Transverse colon (tissue), 4 donors: ENCODE data around the gene DOCK2. TPM values are rescaled to one million over a fixed set of nuclear protein-coding genes. Genes with fewer than 3 reads are reported as not detected.

Experiments used
- DNase-seq: peaks from one replicate; pipeline ENCODE4 v3.0.0-alpha.2; 2019
- H3K27ac ChIP-seq, 4 donors: fragments of 200-600 bp; sonication (generic); 2 replicates each; pipeline ENCODE4 v1.5.1; 2016 to 2018; ENCODE audit warnings: inconsistent platforms in 4 of 4
- H3K27me3 ChIP-seq: fragments of 200-600 bp; sonication (generic); 2 replicates; pipeline ENCODE4 v1.5.1; 2017; ENCODE audit warnings: inconsistent platforms
- H3K36me3 ChIP-seq, 4 donors: fragments of 200-600 bp; sonication (generic); 2 replicates each; pipeline ENCODE4 v1.5.1; 2017 to 2019; ENCODE audit warnings: inconsistent platforms in 4 of 4
- H3K4me1 ChIP-seq, 4 donors: fragments of 200-600 bp; sonication (generic); 2 replicates each; pipeline ENCODE4 v1.5.1; 2017 to 2020; ENCODE audit warnings: inconsistent platforms in 4 of 4
- H3K4me3 ChIP-seq, 4 donors: fragments of 200-600 bp; sonication (generic); 1 replicate in 1 of 4; 2 replicates in 3 of 4; pipeline versions ENCODE4 v1.5.1 to v1.6.1; 2017 to 2019; ENCODE audit warnings: inconsistent platforms in 4 of 4
- H3K9me3 ChIP-seq, 2 donors: fragments of 200-600 bp; sonication (generic); 2 replicates each; pipeline ENCODE4 v1.5.1; 2017 to 2019; ENCODE audit warnings: inconsistent platforms in 2 of 2
- EP300 ChIP-seq: sonication (generic); formaldehyde crosslinking; IDR thresholded peaks from one replicate; pipeline ENCODE4 v1.6.1; 2017; ENCODE audit warnings: antibody characterized with exemption, low read depth
- POLR2A ChIP-seq: fragments of 450-650 bp; IDR thresholded peaks from one replicate; pipeline ENCODE4 v1.6.1; 2016; ENCODE audit warnings: antibody characterized with exemption, mild to moderate bottlenecking, moderate library complexity
- POLR2AphosphoS5 ChIP-seq, 3 donors: sonication (generic); formaldehyde crosslinking; IDR thresholded peaks; one replicate each; pipeline ENCODE4 v1.6.1; 2016; ENCODE audit warnings: antibody characterized with exemption in 3 of 3
- WGBS, 2 donors: methylation state at CpG; one replicate each; pipeline ENCODE4 v1.1.5; 2018; ENCODE audit warnings: low coverage in 1 of 2; 5-methylcytosine and 5-hydroxymethylcytosine counted together
- in situ Hi-C, 4 donors: fragments of 200-750 bp; cut with MboI; loops; one replicate each; pipeline versions ENCODE4 v1.15.0 to v1.15.1; 2017; ENCODE audit warnings: low sequenced_read_pairs in 3 of 4, low pct_ligation_motif_present in 1 of 4, low pct_unique_long_range_greater_than_20kb in 1 of 4
- intact Hi-C: fragments of 100-400 bp; cut with DNase I; formaldehyde crosslinking; loops from one replicate; pipeline ENCODE4 v1.15.1; 2023; ENCODE audit warnings: low total_unique reads
- total RNA-seq, 4 donors: library from RNA; depleted of rRNA; stranded (reverse); fragments of >200 nt; gene quantifications; one replicate each; pipeline ENCODE4 v1.1.0, GENCODE V29; 2016
- TF ChIP-seq, protein P1 (sequence below), 5 experiments: fragments of 200-600 bp in 3 of 5; fragments of 450-650 bp in 2 of 5; sonication (generic) in 3 of 5; IDR thresholded peaks; 1 replicate in 2 of 5; 2 replicates in 3 of 5; pipeline ENCODE4 v1.5.1; 2016 to 2017; ENCODE audit warnings: antibody characterized with exemption in 5 of 5, inconsistent platforms in 3 of 5, mild to moderate bottlenecking in 2 of 5, moderate library complexity in 1 of 5

Gene DOCK2
- total RNA-seq, 4 donors from 2014 or later: 8.3 to 24.0 (median 14.3) TPM

DNA sequence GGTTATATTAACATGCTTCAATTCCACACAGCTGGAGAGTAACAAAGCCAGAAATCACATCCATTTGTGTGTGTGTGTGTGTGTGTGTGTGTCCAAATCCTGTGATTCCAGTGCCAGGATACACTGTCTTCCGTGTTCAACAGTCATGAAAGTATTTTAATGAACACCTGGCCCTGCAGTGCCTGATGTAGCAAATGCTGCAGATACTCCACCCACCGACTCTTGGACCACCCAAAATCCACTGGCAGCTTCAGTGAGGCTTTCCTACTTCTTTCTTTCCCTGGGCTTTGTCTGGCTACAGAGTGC lies 356.4 kb downstream of the DOCK2 start:
- Histone ChIP-seq H3K27ac (no peak overlapping the region), H3K4me3 (no peak overlapping the region), H3K4me1 (no peaks in the 10 kb centered on the region), H3K9me3 (no peaks in the 10 kb centered on the region), H3K27me3 (no peaks in the 10 kb centered on the region), H3K36me3 (no peaks in the 10 kb centered on the region)
- 39 to 48% methylated on average over 2 of the region's 2 CpGs for WGBS, 2 donors
- no peak for DNase-seq
- TF ChIP-seq POLR2AphosphoS5 (IDR thresholded peaks at IDR 0.05) (no peak), EP300 (no peak), POLR2A (no peak)
- TF ChIP-seq, protein P1, sequence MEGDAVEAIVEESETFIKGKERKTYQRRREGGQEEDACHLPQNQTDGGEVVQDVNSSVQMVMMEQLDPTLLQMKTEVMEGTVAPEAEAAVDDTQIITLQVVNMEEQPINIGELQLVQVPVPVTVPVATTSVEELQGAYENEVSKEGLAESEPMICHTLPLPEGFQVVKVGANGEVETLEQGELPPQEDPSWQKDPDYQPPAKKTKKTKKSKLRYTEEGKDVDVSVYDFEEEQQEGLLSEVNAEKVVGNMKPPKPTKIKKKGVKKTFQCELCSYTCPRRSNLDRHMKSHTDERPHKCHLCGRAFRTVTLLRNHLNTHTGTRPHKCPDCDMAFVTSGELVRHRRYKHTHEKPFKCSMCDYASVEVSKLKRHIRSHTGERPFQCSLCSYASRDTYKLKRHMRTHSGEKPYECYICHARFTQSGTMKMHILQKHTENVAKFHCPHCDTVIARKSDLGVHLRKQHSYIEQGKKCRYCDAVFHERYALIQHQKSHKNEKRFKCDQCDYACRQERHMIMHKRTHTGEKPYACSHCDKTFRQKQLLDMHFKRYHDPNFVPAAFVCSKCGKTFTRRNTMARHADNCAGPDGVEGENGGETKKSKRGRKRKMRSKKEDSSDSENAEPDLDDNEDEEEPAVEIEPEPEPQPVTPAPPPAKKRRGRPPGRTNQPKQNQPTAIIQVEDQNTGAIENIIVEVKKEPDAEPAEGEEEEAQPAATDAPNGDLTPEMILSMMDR (IDR thresholded peaks at IDR 0.05): no peak
- in situ Hi-C loops: no loop called here
- intact Hi-C loops: no loop called here

DNA sequence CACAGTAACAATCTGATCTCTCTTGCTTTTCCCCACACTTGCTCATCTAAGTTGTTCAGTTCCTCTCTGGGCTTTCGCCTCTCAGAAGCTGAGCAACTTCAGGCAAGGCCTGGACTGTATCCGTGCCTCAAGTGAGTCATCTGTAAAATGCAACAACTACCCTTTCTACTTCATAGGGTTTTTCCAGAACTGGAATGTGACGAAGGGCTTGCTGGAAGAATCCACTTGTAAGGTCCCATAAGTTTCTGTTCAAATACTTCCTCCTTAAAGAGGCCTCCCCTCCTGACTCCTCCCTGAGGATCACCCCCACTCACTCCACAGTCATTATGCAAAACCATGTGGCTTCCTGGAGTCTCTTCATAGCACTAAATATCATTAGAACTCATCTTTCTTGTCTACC lies 360.7 kb downstream of the DOCK2 start:
- Histone ChIP-seq H3K27me3 (no peaks in the 10 kb centered on the region), H3K36me3 (no peaks in the 10 kb centered on the region), H3K27ac (no peak overlapping the region), H3K4me3 (no peak overlapping the region), H3K4me1 (no peaks in the 10 kb centered on the region), H3K9me3 (no peaks in the 10 kb centered on the region)
- intact Hi-C loops (no loop called here), in situ Hi-C loops (no loop called here)
- 85% methylated on average over 2 to 3 of the region's 3 CpGs for WGBS, 2 donors
- TF ChIP-seq EP300 (no peak), POLR2A (no peak), POLR2AphosphoS5 (IDR thresholded peaks at IDR 0.05) (no peak)
- TF ChIP-seq, protein P1 (IDR thresholded peaks at IDR 0.05): no peak
- no peak for DNase-seq

DNA sequence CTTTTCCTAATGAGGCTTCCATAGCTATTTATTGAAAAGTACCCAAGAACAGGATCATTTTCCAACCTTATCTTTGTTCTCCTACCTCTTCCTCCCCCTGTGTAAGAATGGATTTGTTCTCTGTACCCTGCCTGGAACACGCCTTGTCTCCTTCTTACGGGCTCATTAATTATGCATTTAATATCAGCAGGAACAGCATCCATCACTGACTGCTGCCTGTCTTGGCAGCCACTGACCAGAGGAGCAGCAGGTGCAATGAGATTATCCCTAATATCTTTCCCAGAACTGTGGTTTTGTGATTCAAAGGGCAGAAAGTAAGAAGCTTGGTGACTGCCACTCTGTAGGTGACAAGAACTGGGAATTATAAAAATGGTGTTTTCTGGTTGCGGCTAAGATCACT lies 362.5 kb downstream of the DOCK2 start:
- WGBS, 2 donors: 88 to 100% methylated on average over 1 to 3 of the region's 3 CpGs
- Histone ChIP-seq H3K4me1 (no peaks in the 10 kb centered on the region), H3K27ac (no peak overlapping the region), H3K36me3 (no peaks in the 10 kb centered on the region), H3K27me3 (no peaks in the 10 kb centered on the region), H3K9me3 (no peaks in the 10 kb centered on the region), H3K4me3 (no peak overlapping the region)
- in situ Hi-C loops: no loop called here
- intact Hi-C loops: no loop called here
- DNase-seq: no peak
- no peak for TF ChIP-seq POLR2AphosphoS5 (IDR thresholded peaks at IDR 0.05)
- TF ChIP-seq EP300: no peak
- TF ChIP-seq, protein P1 (IDR thresholded peaks at IDR 0.05): no peak
- no peak for TF ChIP-seq POLR2A

DNA sequence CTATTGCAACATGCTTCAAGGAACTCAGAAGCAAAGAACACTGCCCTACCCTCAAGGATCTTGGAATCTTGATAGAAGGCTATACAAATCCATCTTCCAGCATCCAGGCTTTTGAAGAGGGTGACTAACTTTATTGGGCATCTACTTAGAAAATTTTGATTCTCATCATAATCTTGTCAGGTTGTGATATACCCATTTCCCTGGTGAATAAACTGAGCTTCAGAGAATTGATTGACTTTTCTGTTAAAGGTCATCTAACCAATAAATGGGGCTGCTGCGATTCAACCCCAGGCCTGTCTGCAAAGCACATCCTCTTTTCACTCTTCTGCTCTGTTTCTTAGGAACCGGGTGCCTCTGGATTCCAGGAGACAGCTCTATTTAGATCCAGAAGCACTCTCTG lies 363.1 kb downstream of the DOCK2 start:
- intact Hi-C loops: no loop called here
- in situ Hi-C loops: no loop called here
- DNase-seq: no peak
- no peak overlapping the region for H3K4me3 ChIP-seq
- TF ChIP-seq, protein P1 (IDR thresholded peaks at IDR 0.05): no peak
- H3K27me3 ChIP-seq: no peaks in the 10 kb centered on the region
- 86 to 100% methylated on average over 1 to 2 of the region's 2 CpGs for WGBS, 2 donors
- no peaks in the 10 kb centered on the region for H3K9me3 ChIP-seq
- H3K4me1 ChIP-seq: no peaks in the 10 kb centered on the region
- no peak overlapping the region for H3K27ac ChIP-seq
- no peaks in the 10 kb centered on the region for H3K36me3 ChIP-seq
